Smooth muscle cell (in vitro differentiated cells): ENCODE measurements around the gene EXOC7. TPM values are rescaled to one million over a fixed set of nuclear protein-coding genes. Genes with fewer than 3 reads are reported as not detected.

ENCODE experiments used
- DNase-seq: peaks from one replicate; lab custom pipeline; 2025; ENCODE audit not compliant: unreplicated experiment; lab: John Stamatoyannopoulos, UW
- H2AFZ ChIP-seq: fragments of 200-600 bp; sonication (generic); 2 replicates; pipeline ENCODE4 v1.6.0; 2016; ENCODE audit warnings: antibody characterized with exemption, low read depth, mild to moderate bottlenecking
- H3F3A ChIP-seq: fragments of 200-600 bp; sonication (generic); 2 replicates; pipeline ENCODE4 v1.6.0; 2017; ENCODE audit warnings: antibody characterized with exemption, low read depth
- H3K27ac ChIP-seq: fragments of 200-600 bp; sonication (generic); 2 replicates; pipeline ENCODE4 v1.5.1; 2016; ENCODE audit warnings: low read depth, mild to moderate bottlenecking
- H3K27me3 ChIP-seq: fragments of 200-600 bp; sonication (generic); 2 replicates; pipeline ENCODE4 v1.6.1; 2016; ENCODE audit warnings: low read depth, mild to moderate bottlenecking
- H3K36me3 ChIP-seq: fragments of 200-600 bp; sonication (generic); 2 replicates; pipeline ENCODE4 v1.5.1; 2016; ENCODE audit warnings: low read depth
- H3K4me1 ChIP-seq: fragments of 200-600 bp; sonication (generic); 2 replicates; pipeline ENCODE4 v1.5.1; 2016; ENCODE audit warnings: low read depth
- H3K4me2 ChIP-seq: fragments of 200-600 bp; sonication (generic); 2 replicates; pipeline ENCODE4 v1.6.0; 2016; ENCODE audit warnings: mild to moderate bottlenecking
- H3K4me3 ChIP-seq: fragments of 200-600 bp; sonication (generic); 2 replicates; pipeline ENCODE4 v1.5.1; 2016; ENCODE audit warnings: mild to moderate bottlenecking
- H3K79me2 ChIP-seq: fragments of 200-600 bp; sonication (generic); 2 replicates; pipeline ENCODE4 v1.6.0; 2016; ENCODE audit warnings: low read depth, mild to moderate bottlenecking
- H3K9ac ChIP-seq: fragments of 200-600 bp; sonication (generic); 2 replicates; pipeline ENCODE4 v1.6.0; 2016; ENCODE audit warnings: low read depth
- H3K9me3 ChIP-seq: fragments of 200-600 bp; sonication (generic); replicated peaks from 2 replicates; pipeline ENCODE4 v1.5.1; 2016; ENCODE audit warnings: low read depth
- H4K20me1 ChIP-seq: fragments of 200-600 bp; sonication (generic); 2 replicates; pipeline ENCODE4 v1.6.0; 2016; ENCODE audit warnings: low read depth
- CTCF ChIP-seq: fragments of 200-600 bp; sonication (generic); IDR thresholded peaks from 2 replicates; pipeline ENCODE4 v1.5.1; 2017; ENCODE audit warnings: borderline replicate concordance, mild to moderate bottlenecking, antibody characterized with exemption; ENCODE audit not compliant: insufficient read depth, poor library complexity, severe bottlenecking
- WGBS: methylation state at CpG from one replicate; pipeline ENCODE4 v1.1.7; 2016; ENCODE audit warnings: low lambda C conversion rate; 5-methylcytosine and 5-hydroxymethylcytosine counted together
- polyA plus RNA-seq: library from polyadenylated mRNA; unstranded; fragments of >200 nt; fragmentation: Nextera tagmentation; extraction: Ambion mirVana; gene quantifications from 2 replicates; pipeline ENCODE4 v1.2.1, GENCODE V29; 2016
- total RNA-seq: library from RNA; depleted of rRNA; stranded (reverse); fragments of >200 nt; gene quantifications from 2 replicates; pipeline ENCODE4 v1.2.3, GENCODE V29; 2014

The EXOC7 gene
- total and polyA plus RNA-seq, 2 experiments from 2014 or later = 59.1 to 70.3 TPM

- H4K20me1 ChIP-seq = no peaks in the 10 kb centered on the region
- H3K79me2 ChIP-seq = no peaks in the 10 kb centered on the region
- no peak for DNase-seq
- WGBS = 96% methylated on average over 8 of the region's 8 CpGs
- no peaks in the 10 kb centered on the region for H3K9me3 ChIP-seq
- H3K4me2 ChIP-seq = no peak overlapping the region
- no peak overlapping the region for H2AFZ ChIP-seq
- no peaks in the 10 kb centered on the region for H3K4me1 ChIP-seq
- no peaks in the 10 kb centered on the region for H3F3A ChIP-seq
- H3K4me3 ChIP-seq = no peak overlapping the region
- no peaks in the 10 kb centered on the region for H3K27me3 ChIP-seq
- H3K27ac ChIP-seq = no peak overlapping the region
- H3K9ac ChIP-seq = no peak overlapping the region
- TF ChIP-seq CTCF = no peak
- no peaks in the 10 kb centered on the region for H3K36me3 ChIP-seq
Observed at GRCh38 chr17:76151896-76152454, 48.4 kb upstream of the EXOC7 start.

DNA sequence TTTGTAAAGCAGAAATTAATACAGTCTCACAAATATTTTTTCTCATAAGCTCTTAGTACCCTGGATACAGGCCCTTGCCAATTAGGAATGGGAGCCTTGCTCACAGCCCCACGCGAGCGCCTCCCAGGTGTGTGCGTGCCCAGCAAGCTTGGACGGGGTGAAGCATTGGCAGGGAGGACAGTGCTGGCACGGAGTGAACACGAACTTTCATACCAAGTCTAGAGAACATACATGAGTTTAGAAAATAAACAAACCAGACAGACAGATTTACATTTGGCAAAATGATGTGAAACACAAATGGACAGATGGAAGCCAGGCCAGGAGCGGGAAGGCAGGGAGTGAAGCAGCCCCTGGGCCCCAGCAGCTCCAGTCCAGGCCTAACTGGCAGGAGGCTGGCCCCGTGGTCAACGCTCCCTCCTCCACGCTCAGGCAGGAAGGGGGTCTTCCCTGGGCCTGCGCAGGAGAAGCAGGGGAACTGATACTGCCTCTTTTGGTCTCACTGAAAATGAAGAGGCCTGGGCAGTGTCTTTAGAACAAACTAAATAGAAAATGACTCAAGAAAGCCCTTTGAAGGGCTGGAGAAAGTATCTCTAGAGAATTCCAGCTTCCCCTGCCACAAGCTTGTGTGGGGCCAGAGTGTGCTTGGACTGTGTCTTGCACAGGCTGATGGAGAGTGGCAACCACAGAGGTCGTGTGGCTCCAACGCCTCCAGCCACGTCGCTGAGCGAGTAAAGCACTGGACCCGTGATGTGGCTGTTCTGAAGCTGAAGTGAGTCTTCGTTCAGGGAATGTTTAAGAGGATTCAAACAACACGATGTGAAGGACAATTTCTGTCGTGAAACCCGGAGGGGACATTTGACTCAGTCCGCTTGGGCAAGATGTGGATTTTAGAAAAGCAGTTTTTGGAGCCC is 47.4 kb upstream of the EXOC7 start:
- DNase-seq = no peak
- H3K4me2 ChIP-seq = no peak overlapping the region
- H3K4me1 ChIP-seq = no peaks in the 10 kb centered on the region
- H3K36me3 ChIP-seq = no peaks in the 10 kb centered on the region
- H3K4me3 ChIP-seq = no peak overlapping the region
- no peak overlapping the region for H3K9ac ChIP-seq
- H4K20me1 ChIP-seq = no peaks in the 10 kb centered on the region
- H3K9me3 ChIP-seq = no peaks in the 10 kb centered on the region
- H3K27ac ChIP-seq = no peak overlapping the region
- no peaks in the 10 kb centered on the region for H3K79me2 ChIP-seq
- H3F3A ChIP-seq = no peaks in the 10 kb centered on the region
- no peak overlapping the region for H2AFZ ChIP-seq
- no peaks in the 10 kb centered on the region for H3K27me3 ChIP-seq
- TF ChIP-seq CTCF = no peak
- WGBS = 90% methylated on average over 23 of the region's 23 CpGs

- no peak for TF ChIP-seq CTCF
- H3F3A ChIP-seq = no peaks in the 10 kb centered on the region
- no peaks in the 10 kb centered on the region for H3K79me2 ChIP-seq
- no peak overlapping the region for H3K9ac ChIP-seq
- DNase-seq = no peak
- no peaks in the 10 kb centered on the region for H4K20me1 ChIP-seq
- H2AFZ ChIP-seq = no peak overlapping the region
- WGBS = 97% methylated on average over 10 of the region's 10 CpGs
- no peaks in the 10 kb centered on the region for H3K36me3 ChIP-seq
- H3K9me3 ChIP-seq = no peaks in the 10 kb centered on the region
- H3K27me3 ChIP-seq = peaks cover 5% of the 10 kb centered on the region
- H3K4me3 ChIP-seq = no peak overlapping the region
- no peak overlapping the region for H3K4me2 ChIP-seq
- H3K4me1 ChIP-seq = no peaks in the 10 kb centered on the region
- H3K27ac ChIP-seq = no peak overlapping the region
Observed at GRCh38 chr17:76149214-76149613, 45.6 kb upstream of the EXOC7 start.
